IPS DF 19.7 (cell line): ENCODE measurements around the gene FAM168B.
"Not testable (repeated sequence)": the region's sequence is repeated elsewhere in the genome, so short reads cannot be mapped to it uniquely, and the experiment has no call there.

Experiments used
- DNase-seq: peaks from one replicate; pipeline ENCODE4 v3.0.0-alpha.2; 2013; ENCODE audit warnings: low read depth, low spot score

Gene FAM168B

DNA sequence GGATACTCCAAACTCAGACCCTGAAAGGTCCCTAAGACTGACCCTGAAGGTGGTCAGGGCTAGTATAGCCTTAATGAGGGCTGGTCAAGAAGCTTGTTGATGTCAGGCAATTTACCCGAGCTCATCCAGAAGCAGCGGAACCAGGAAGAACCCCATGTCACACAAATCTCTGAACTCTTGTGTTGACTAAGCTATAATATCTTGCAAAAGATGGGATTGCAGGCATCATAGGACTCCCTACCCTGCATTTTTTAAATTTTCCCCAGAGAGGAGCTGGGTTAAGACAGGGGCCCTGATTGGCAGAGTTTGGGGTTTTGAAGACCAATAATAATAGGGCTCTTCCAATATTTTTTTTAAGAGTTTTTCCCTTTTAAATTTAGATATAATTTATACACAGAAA, 9.9 kb upstream of the FAM168B start:
- DNase-seq: no peak

DNA sequence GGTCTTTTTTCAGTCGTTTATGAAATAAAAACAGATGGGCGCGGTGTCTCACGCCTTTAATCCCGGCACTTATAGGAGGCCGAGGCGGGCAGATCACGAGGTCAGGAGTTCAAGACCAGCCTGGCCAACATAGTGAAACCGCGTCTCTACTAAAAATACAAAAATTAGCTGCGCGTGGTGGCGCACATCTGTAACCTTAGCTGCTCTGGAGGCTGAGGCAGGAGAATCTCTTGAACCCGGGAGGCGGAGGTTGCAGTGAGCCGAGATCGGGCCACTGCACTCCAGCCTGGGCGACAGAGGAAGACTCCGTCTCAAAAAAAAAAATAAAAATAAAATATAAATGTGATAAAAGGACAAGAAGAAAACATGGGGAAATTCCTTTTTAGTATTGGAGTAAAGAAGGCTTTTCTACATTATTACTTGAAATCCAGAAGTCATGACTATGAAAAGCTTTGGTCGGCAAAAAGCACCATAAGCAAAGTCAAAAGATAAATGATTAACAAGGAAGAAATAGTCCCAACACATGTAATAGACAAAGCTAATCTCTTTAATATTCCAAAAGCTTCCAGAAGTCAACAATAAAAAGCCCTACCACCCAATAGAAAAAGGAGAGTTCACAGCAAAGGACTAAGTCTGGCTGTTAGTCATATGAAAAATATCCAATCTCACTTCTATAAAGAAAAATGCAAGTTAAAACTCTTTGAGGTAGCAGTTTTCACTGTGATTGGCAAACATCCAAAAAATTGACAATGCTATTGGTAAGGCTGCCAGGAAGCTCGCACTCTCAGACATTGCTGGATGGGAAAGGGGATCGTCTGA, 1.4 kb upstream of the FAM168B start:
- no peak for DNase-seq

DNA sequence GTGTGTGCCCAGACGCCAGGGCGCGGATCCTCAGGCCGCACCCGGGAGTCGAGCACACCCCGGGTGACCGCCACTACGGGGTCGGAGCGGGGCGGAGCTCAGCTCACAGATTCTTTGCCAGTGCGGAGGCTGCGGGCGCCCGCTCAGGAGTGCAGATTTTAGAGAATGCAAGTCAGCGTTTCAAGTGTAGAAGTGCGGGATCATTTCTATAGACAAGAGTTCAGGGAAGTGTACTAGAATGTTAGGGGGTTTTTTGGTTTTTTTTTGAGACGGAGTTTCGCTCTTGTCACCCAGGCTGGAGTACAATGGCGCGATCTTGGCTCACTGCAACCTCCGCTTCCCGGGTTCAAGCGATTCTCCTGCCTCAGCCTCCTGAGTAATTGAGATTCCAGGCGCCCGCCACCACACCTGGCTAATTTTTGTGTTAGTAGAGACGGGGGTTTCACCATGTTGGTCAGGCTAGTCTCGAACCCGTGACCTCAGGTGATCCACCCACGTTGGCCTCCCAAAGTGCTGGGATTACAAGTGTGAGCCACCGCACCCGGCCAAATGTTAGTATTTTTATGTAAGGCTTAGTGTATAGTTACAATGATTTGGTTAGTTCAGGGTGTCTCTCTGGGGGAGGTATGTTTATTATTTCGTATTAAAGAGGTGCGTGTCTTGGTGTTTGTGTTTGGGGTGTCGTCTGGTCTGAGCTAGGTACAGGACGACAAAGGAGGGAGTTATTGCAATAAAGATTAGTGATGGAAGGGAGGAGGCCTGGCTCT, 619 bp upstream of the FAM168B start:
- no peak for DNase-seq

DNA sequence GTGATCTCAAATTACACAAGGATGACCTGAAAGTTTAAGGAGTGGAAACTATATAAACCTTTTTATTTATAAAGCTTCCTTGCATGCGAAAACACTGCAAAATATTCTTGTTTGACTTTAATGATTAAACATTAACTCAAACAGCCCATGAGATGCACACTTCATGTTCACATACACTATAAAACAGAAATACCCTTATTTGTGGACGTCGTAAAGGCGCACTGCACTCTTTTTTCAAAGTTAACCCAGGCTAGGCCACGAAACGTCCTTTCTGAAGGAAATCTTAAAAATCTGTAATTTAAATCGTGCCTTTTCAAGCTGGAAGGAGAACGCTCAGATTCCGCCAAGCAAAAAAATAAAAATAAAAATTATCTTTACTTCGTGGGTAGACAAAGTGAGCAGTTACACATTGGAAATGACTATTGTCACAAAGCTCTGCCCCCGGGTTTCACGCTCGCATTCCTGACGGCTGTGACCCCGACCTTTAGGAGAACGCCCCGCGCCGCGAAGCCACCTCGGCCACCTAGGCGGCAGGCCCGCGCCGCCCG, 728 bp downstream of the FAM168B start:
- DNase-seq: no peak

- no peak for DNase-seq
Measured at GRCh38 chr2:131085646-131086045, 7.6 kb downstream of the FAM168B start.

DNA sequence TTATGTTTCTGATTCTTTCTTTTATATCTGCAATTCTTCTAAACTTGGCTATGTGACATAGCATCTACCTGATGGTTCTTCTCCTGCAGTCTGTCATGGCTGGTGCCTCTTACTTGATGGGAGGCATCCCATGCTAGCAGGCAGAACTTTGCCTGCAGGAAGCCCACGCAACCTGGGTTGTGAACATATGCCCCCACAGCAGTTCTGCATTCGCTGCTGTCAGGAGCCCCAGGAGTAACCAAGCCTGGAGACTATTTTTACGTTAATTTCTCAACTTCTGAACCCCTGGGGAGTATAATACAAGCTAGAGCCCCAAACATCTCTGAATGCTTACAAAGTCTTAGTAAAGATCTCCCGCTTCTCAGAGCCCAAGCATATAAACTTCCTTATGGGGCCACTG, 12.1 kb downstream of the FAM168B start:
- DNase-seq: no peak

DNA sequence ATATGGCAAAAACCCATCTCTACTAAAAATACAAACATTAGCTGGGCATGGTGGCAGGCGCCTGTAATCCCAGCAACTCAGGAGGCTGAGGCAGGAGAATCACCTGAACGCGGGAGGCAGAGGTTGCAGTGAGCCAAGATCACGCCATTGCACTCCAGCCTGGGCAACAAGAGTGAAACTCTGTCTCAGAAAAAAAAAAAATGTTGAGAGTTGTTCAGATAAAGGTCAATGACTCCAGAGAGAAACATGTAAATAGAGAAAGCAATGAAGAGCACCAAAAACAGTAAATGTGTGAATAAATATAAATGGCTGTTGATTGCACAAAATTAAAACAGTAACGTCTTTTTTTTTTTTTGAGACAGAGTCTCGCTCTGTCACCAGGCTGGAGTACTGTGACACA, 13.3 kb downstream of the FAM168B start:
- not testable (repeated sequence) for DNase-seq

DNA sequence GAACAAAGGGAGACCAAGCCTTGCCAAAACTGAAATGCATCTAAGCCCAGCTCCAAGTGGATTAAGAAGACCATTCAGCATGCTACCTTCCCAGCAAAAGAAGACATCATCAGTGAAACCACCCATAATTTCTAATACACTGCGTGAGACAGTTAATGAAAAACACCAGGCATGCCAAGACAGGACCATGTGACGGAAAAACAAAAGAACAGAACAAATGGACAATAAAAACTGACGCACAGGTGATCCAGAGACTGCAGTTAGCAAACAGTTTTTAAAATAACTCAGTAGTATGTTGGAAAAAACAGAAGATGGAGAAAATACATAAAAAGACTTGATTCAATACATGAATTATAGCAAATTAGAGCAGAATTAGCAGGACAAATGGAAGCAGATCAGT, 15.3 kb downstream of the FAM168B start:
- DNase-seq: no peak

DNA sequence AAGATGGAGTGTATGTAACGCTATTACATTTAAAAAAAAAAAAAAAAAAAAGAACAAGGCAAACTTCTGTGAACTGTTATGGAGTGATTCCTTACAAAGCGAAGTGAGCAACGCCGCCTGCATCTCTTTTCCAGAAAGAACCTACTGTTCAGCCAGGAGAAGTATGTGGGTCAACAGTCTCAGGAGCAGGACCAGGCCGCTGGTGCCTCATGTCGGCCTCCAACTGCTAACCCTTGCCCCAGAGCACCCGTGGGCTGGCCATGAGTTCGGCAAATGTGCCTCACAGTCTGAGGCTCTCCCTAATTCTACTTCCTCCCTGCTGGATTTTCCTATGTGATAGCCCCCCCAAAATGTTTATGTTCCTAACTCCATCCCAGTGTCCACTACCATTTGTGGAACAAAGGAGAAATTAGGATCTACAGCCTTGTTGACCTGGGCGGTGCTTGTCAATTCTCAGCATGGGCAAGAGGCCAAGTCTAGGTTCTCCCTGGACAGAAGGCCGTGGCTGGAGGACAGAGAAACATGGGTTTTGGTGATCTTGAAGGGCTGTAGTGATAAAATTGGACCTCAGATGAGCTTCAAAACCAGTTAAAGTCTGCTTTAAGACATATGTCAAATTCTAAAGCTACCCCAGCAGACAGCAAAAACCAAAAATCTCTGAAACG, 15.9 kb downstream of the FAM168B start:
- DNase-seq: no peak

DNA sequence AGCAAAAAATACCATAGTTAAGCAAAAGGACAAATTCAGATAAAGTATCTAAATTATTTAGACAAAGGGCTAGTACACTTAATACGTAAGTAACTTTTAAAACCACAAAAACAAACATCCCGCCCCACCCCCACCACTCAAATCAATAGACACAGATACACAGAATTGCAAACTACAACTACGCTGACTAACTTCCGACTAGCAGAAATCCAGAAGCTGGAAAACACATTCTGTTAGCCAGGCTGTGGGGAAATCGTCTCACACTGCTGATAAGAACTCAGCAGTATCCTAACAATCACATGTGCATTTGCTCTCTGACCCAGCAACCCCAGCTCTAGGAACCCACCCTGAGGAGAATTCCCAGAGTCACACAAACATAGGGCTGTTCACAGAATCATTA, 16.6 kb downstream of the FAM168B start:
- no peak for DNase-seq

GRCh38 chr2:131075578-131075977, 17.7 kb downstream of the FAM168B start:
- DNase-seq: not testable (repeated sequence)

GRCh38 chr2:131068172-131068571, 25.1 kb downstream of the FAM168B start:
- DNase-seq: not testable (repeated sequence)

GRCh38 chr2:131067465-131068125, 25.7 kb downstream of the FAM168B start:
- DNase-seq: no peak

- no peak for DNase-seq
Measured at GRCh38 chr2:131064589-131065512, 28.4 kb downstream of the FAM168B start.

- no peak for DNase-seq
Measured at GRCh38 chr2:131063501-131064283, 29.6 kb downstream of the FAM168B start.

GRCh38 chr2:131058920-131059319, 34.3 kb downstream of the FAM168B start:
- no peak for DNase-seq

- no peak for DNase-seq
Measured at GRCh38 chr2:131058214-131058843, 34.9 kb downstream of the FAM168B start.

DNA sequence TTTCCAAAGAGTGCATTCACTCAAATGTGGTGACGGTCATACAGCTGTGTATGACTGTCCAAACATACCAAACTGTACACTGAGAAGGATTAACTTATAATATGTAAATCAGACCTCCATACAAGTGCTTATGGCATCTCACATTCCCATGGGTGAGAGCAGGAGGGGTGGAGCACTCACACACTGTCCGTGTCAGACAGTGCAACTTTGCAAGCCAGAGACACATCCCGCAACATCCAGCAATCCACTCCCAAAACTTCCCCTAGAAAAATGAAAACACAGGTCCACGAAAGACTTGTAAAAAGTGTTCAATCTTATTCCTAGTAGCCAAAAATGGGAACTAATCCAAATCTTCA, 36.4 kb downstream of the FAM168B start:
- DNase-seq: no peak

GRCh38 chr2:131056204-131056931, 36.9 kb downstream of the FAM168B start:
- DNase-seq: no peak
